ENCODE measurements around the gene PAX4.
A peak's percentile ranks its signal among the peaks of the same experiment; 100 is the strongest.

Gene PAX4

DNA sequence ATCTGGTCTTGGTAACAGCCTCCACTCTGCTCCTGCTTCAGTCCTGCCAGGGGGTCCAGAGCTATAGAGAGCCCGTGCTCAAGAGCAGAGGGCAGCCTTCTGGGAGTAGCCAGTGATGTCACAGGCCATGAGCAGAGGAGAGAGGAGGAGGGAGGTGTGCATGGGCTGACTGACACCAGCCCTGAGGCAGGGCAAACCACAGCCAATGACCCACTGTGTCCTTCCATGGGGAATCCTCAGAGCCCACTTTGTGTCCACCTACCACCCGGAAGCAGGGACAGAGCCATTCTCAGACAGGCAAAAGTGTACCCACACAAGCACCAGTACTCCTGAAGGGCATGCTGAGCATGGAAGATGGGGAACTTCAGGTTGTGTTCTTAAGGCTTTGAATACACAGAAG lies at the start of gene PAX4:
TSS of gene PAX4 (minus strand) at position 101 of the 400 bp plus-strand sequence. CDS start 2,214 bp downstream, outside the sequence.
- TF ChIP-seq, protein P1, sequence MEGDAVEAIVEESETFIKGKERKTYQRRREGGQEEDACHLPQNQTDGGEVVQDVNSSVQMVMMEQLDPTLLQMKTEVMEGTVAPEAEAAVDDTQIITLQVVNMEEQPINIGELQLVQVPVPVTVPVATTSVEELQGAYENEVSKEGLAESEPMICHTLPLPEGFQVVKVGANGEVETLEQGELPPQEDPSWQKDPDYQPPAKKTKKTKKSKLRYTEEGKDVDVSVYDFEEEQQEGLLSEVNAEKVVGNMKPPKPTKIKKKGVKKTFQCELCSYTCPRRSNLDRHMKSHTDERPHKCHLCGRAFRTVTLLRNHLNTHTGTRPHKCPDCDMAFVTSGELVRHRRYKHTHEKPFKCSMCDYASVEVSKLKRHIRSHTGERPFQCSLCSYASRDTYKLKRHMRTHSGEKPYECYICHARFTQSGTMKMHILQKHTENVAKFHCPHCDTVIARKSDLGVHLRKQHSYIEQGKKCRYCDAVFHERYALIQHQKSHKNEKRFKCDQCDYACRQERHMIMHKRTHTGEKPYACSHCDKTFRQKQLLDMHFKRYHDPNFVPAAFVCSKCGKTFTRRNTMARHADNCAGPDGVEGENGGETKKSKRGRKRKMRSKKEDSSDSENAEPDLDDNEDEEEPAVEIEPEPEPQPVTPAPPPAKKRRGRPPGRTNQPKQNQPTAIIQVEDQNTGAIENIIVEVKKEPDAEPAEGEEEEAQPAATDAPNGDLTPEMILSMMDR (IDR thresholded peaks at IDR 0.05; ENCODE audit: insufficient read depth, low read depth, low read length, missing control alignments) = no peak
- H3K4me3 ChIP-seq (ENCODE audit: low read length) = no peak within 1 kb of the TSS
- DNase-seq (ENCODE audit: low read depth) = no peak

GRCh38 chr7:127667017-127667670 lies 49.2 kb upstream of the PAX4 start:
- H3K4me3 ChIP-seq (ENCODE audit: low read length) = no peak overlapping the region
- DNase-seq (ENCODE audit: low read depth) = peak; percentile 77
- TF ChIP-seq, protein P1 (IDR thresholded peaks at IDR 0.05; ENCODE audit: insufficient read depth, low read depth, low read length, missing control alignments) = no peak

- DNase-seq (ENCODE audit: low read depth) = no peak
- TF ChIP-seq, protein P1 (IDR thresholded peaks at IDR 0.05; ENCODE audit: insufficient read depth, low read depth, low read length, missing control alignments) = no peak
- H3K4me3 ChIP-seq (ENCODE audit: low read length) = no peak overlapping the region
Observed at GRCh38 chr7:127666602-127667001, 48.7 kb upstream of the PAX4 start.

DNA sequence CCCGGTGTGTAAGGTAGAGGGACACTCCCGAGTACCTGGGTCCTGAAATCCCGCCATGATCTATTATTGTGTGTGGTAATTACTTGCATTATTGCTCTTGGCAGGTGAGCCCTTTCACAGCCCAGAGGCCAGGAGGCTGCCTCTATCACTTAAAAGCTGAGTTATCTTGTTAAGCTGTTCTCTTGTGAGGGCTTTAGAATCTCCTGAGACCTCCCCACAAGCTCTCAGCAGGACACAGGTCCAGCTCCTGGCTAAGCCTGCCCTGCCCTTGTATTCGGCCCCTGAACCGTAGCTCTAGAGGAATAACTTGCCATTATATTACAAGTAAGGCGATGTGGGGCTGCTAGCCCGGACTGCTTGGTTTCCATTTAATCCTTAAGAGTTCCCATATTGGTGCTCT lies 48.0 kb upstream of the PAX4 start:
- TF ChIP-seq, protein P1 (IDR thresholded peaks at IDR 0.05; ENCODE audit: insufficient read depth, low read depth, low read length, missing control alignments) = no peak
- no peak overlapping the region for H3K4me3 ChIP-seq (ENCODE audit: low read length)
- no peak for DNase-seq (ENCODE audit: low read depth)

DNA sequence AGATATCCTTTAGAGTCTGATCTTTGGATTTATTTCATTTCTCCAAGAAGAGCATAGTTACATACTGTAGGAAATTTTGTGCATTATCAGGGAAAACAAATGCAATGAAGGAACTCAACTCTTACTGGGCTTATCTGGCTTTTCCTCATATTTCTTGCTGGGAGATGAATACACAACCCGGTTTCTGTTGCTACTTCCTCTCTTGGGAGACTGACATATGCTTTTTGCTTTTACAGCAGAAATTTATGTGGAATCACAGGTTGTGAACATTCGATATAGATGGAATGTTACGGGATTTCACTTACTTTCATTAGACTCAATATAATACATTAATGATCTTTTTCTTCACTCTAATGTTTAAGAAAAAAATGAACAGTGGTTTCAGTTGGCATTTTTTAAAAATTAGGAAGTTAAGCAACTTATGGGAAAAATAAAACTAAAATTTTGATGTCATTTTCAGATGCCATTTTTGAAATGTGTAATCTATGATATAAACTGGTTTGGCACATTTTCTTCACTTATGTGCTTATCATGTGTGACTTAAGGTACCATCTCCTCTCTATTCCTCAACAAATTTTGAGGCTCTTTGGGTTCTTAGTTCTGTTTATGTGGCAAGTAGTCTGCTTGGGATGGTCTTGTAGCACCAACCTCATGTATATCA lies 41.2 kb upstream of the PAX4 start:
- TF ChIP-seq, protein P1 (IDR thresholded peaks at IDR 0.05; ENCODE audit: insufficient read depth, low read depth, low read length, missing control alignments) = no peak
- DNase-seq (ENCODE audit: low read depth) = no peak
- no peak overlapping the region for H3K4me3 ChIP-seq (ENCODE audit: low read length)

GRCh38 chr7:127657500-127657899 lies 39.6 kb upstream of the PAX4 start:
- no peak for DNase-seq (ENCODE audit: low read depth)
- TF ChIP-seq, protein P1 (IDR thresholded peaks at IDR 0.05; ENCODE audit: insufficient read depth, low read depth, low read length, missing control alignments) = no peak
- no peak overlapping the region for H3K4me3 ChIP-seq (ENCODE audit: low read length)

Measured in epithelial cell of esophagus (primary cell).